Nephron (organoid): ENCODE measurements around the gene SATB2.
A peak's percentile ranks its signal among the peaks of the same experiment; 100 is the strongest.

Experiments
- H3K27ac Mint-ChIP-seq, 3 experiments: 2 replicates each; pipeline ENCODE4 v1.8.0; 2020; ENCODE audit warnings: mixed read lengths in 3 of 3, mild to moderate bottlenecking in 2 of 3, moderate library complexity in 1 of 3
- H3K27me3 Mint-ChIP-seq: 2 replicates; pipeline ENCODE4 v1.8.0; 2021; ENCODE audit warnings: low read depth, mild to moderate bottlenecking, moderate library complexity, mixed read lengths
- H3K36me3 Mint-ChIP-seq: 2 replicates; pipeline ENCODE4 v1.8.0; 2020; ENCODE audit warnings: low read depth, mixed read lengths
- H3K4me1 Mint-ChIP-seq: 2 replicates; pipeline ENCODE4 v1.8.0; 2020; ENCODE audit warnings: mixed read lengths
- H3K4me3 Mint-ChIP-seq, 3 experiments: 2 replicates each; pipeline ENCODE4 v1.8.0; 2020; ENCODE audit warnings: mild to moderate bottlenecking in 3 of 3, mixed read lengths in 3 of 3, moderate library complexity in 2 of 3
- H3K9me3 Mint-ChIP-seq: 2 replicates; pipeline ENCODE4 v1.8.0; 2020; ENCODE audit warnings: mixed read lengths
- CTCF ChIP-seq, 3 experiments: fragments of 200-600 bp; sonication (generic); IDR thresholded peaks; one replicate each; pipeline ENCODE4 v1.5.0; 2021; ENCODE audit warnings: antibody characterized with exemption in 3 of 3; ENCODE audit not compliant: unreplicated experiment in 3 of 3

Gene SATB2

GRCh38 chr2:199392363-199392762 lies 65.4 kb downstream of the SATB2 start:
- H3K27ac Mint-ChIP-seq = no peak overlapping the region
- no peak for TF ChIP-seq CTCF (IDR thresholded peaks at IDR 0.05; ENCODE audit: unreplicated experiment in 3 of 3)
- no peak overlapping the region for H3K4me3 Mint-ChIP-seq
- peaks cover 5% of the 10 kb centered on the region for H3K4me1 Mint-ChIP-seq
- H3K9me3 Mint-ChIP-seq = no peaks in the 10 kb centered on the region
- H3K36me3 Mint-ChIP-seq = no peaks in the 10 kb centered on the region
- no peaks in the 10 kb centered on the region for H3K27me3 Mint-ChIP-seq

DNA sequence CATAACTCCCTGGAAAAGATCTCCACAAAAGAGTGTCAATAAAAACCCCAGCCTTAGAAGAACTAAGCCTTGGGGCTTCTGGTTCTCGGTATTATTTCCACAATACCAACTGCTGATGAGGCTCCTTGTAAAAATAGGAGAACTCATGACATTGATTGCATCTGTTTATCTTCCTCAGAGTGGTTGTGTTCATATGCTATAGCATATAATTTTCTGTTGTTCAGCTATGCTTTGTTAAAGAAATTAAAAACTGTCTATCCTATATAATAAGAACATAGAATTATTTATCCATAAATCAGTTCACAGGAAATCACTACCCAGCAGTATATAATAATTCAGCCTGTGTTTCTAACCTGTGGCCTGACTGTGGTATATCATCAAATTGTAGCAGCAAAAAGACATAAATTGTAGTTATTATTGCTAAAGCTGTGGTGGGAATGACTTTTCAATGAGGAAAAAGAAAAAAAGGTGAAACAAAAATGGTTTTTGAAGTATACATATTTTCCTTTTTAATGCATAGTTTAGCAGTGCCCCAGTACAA lies 68.9 kb downstream of the SATB2 start:
- H3K27me3 Mint-ChIP-seq = no peaks in the 10 kb centered on the region
- H3K36me3 Mint-ChIP-seq = no peaks in the 10 kb centered on the region
- no peak overlapping the region for H3K4me3 Mint-ChIP-seq
- H3K9me3 Mint-ChIP-seq = no peaks in the 10 kb centered on the region
- H3K27ac Mint-ChIP-seq = no peak overlapping the region
- no peak for TF ChIP-seq CTCF (IDR thresholded peaks at IDR 0.05; ENCODE audit: unreplicated experiment in 3 of 3)
- H3K4me1 Mint-ChIP-seq = peaks cover 7% of the 10 kb centered on the region

GRCh38 chr2:199384043-199384442 lies 73.7 kb downstream of the SATB2 start:
- Mint-ChIP-seq H3K27ac (peak overlapping the region in 1 of 3 experiments; percentile 34), H3K27me3 (no peaks in the 10 kb centered on the region), H3K4me1 (peaks cover 11% of the 10 kb centered on the region), H3K36me3 (peaks cover 11% of the 10 kb centered on the region), H3K4me3 (no peak overlapping the region), H3K9me3 (no peaks in the 10 kb centered on the region)
- no peak for TF ChIP-seq CTCF (IDR thresholded peaks at IDR 0.05; ENCODE audit: unreplicated experiment in 3 of 3)

- peak overlapping the region in 1 of 3 experiments; percentile 34 for H3K27ac Mint-ChIP-seq
- H3K27me3 Mint-ChIP-seq = no peaks in the 10 kb centered on the region
- H3K4me1 Mint-ChIP-seq = peaks cover 10% of the 10 kb centered on the region
- H3K4me3 Mint-ChIP-seq = no peak overlapping the region
- no peaks in the 10 kb centered on the region for H3K9me3 Mint-ChIP-seq
- TF ChIP-seq CTCF (IDR thresholded peaks at IDR 0.05; ENCODE audit: unreplicated experiment in 3 of 3) = no peak
- H3K36me3 Mint-ChIP-seq = peaks cover 11% of the 10 kb centered on the region
These were observed 74.7 kb downstream of the SATB2 start for GRCh38 chr2:199383021-199383420.

GRCh38 chr2:199382091-199382490 lies 75.6 kb downstream of the SATB2 start:
- Mint-ChIP-seq H3K36me3 (peaks cover 16% of the 10 kb centered on the region), H3K27ac (peak overlapping the region in 1 of 3 experiments; percentile 76), H3K4me1 (peaks cover 10% of the 10 kb centered on the region), H3K27me3 (no peaks in the 10 kb centered on the region), H3K9me3 (no peaks in the 10 kb centered on the region), H3K4me3 (no peak overlapping the region)
- TF ChIP-seq CTCF (IDR thresholded peaks at IDR 0.05; ENCODE audit: unreplicated experiment in 3 of 3) = no peak

GRCh38 chr2:199381531-199381930 lies 76.2 kb downstream of the SATB2 start:
- Mint-ChIP-seq H3K27ac (peak overlapping the region in 1 of 3 experiments; percentile 76), H3K27me3 (no peaks in the 10 kb centered on the region), H3K36me3 (peaks cover 16% of the 10 kb centered on the region), H3K9me3 (no peaks in the 10 kb centered on the region), H3K4me3 (no peak overlapping the region), H3K4me1 (peaks cover 10% of the 10 kb centered on the region)
- TF ChIP-seq CTCF (IDR thresholded peaks at IDR 0.05; ENCODE audit: unreplicated experiment in 3 of 3) = no peak
